ENCODE data around the gene PFKFB4.
"Not testable (repeated sequence)": the region's sequence is repeated elsewhere in the genome, so short reads cannot be mapped to it uniquely, and the experiment has no call there.

DNA sequence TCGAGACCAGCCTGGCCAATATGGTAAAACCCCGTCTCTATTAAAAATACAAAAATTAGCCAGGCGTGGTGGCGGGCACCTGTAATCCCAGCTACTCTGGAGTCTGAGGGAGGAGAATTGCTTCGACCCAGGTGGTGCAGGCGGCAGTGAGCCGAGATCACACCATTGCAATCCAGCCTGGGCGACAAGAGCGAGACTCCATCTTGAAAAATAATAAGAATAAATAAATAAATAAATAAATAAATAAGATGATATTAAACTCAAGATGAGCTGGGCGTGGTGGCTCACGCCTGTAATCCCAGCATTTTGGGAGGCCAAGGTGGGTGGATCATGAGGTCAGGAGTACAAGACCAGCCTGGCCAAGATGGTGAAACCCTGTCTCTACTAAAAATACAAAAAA, 75.7 kb downstream of the PFKFB4 start:
- not testable (repeated sequence) for TF ChIP-seq CTCF (IDR thresholded peaks at IDR 0.05 in 2 of 3, conservative IDR thresholded peaks at IDR 0.05 in 1 of 3; ENCODE audit: borderline replicate concordance in 1 of 3, insufficient read depth in 1 of 3, low read depth in 2 of 3, low read length in 2 of 3); TCF7L2 (IDR thresholded peaks at IDR 0.05; ENCODE audit: borderline replicate concordance, extremely low read depth, insufficient read depth, insufficient read length); EZH2phosphoT487 (IDR thresholded peaks at IDR 0.05; ENCODE audit: borderline replicate concordance); POLR2AphosphoS5 (IDR thresholded peaks at IDR 0.05; ENCODE audit: low read depth, low read length); FOSL1 (IDR thresholded peaks at IDR 0.05; ENCODE audit: low read depth); EZH2 (IDR thresholded peaks at IDR 0.05); YY1 (IDR thresholded peaks at IDR 0.05; ENCODE audit: extremely low read depth, insufficient replicate concordance, low read depth, low read length); RAD21 (IDR thresholded peaks at IDR 0.05; ENCODE audit: low read depth); ZNF274 (IDR thresholded peaks at IDR 0.05; ENCODE audit: low read depth, low read length)
